Colon (tissue), 2 donors: ENCODE measurements around the gene LDHD.

Experiments used
- FAIRE-seq: peaks from 2 replicates; lab custom pipeline; 2012; peaks lifted over from hg19 to GRCh38; lab: Jason Lieb, UNC
- donor health status: control.
- donor health status: control.

The LDHD gene

DNA sequence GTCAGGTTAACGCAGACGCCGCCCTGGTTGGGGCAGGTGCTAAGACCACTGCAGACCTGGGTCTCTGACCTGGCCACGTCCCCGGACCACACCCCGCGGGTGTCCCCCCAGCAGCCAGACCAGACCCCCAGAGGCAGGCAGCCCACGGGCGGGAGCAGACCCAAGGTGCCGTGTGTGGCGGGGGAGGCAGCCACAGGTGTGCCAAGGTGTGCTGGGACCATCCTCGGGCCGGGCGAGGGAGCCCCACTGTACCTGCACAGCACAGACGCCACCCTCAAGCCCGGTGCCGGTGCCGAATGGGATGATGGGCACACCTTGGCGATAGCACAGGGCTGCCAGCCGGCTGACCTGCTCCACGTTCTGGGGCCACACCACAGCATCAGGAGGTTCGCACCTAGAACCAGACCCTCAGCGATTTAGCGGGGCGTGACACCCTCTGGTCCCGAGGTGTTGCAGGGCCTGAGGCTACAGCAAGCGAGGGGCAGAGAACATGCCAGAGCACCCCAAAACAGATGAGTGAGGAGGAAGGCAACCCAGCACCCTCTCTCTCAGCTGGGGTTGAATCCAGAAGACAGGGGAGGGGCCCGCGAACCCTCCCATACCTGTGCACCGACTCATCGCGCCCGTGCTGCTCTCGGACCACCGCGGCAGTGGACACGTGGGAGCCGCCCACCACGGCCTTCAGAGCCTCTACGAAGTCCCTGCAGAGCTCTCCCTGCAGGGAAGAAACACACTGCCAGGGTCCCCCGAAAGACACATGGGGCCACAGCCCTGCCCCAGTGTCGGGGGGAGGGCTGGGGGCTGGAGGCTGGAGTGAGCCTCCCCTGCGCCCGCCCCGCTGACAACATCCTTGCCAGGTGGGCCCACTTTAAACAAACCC, 1.4 kb downstream of the LDHD start:
- FAIRE-seq, result no peak

DNA sequence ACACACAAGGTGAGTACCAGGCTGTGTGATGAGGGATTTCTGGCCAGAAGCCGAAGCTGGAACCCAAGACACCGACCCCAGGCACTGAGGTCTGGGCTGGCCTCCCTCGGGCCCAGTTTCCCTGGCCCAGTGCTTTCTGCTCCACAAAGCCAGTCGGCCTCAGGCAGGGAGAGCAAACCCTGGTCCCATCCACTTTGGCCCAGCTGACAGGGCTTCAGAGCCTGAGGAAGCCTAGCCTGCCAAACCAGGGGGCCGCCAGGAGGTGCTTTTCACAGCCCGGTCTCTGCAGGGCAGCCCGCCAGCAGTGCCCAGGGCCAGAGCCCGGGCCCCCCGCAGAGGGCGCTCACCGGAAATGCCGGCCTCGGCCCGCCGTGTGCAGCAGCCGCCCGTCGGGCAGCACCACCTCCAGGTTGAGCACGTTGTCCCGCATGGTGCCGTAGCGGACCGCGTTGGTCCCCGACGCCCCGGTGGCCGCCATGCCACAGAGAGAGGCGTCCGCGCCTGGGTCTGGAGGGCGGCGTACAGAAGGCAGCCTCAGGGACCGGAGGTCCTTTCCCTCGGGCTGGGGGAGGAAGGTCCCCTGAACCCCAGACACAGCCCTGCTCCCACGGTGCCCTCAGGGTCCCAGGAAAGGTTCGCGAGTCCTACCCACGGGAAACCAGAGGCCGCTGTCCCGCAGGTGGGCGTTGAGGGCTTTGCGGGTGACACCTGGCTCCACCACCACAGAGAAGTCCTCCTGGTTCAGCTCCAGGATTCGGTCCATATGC, 2.2 kb downstream of the LDHD start:
- no peak for FAIRE-seq

DNA sequence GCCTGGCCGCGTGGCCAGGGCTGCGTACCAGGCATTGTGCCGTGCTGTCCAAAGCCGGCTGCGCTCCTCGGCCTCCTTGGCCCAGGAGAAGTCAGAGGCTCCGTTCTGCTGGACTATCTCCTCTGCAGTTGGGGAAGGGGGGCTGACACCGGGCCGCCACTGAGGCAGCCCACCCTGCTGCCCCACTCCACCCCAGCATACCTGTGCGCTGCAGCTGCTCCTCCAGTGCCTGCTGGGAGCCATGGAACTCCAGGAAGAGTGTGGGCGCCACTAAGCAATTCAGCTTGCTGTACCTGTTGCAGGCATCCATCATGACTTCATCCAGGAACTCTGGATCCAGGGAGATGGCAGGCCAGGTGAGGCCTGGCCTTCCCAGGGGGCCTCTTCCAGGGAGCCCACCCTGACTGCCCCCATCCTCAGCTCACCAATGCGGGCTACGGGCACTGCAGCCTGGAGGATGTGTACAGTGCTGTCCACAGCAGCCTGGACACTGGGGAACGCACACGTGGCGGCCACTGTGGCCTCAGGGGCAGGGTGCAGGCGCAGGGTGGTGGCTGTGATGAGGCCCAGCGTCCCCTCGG, 2.9 kb downstream of the LDHD start:
- no peak for FAIRE-seq

DNA sequence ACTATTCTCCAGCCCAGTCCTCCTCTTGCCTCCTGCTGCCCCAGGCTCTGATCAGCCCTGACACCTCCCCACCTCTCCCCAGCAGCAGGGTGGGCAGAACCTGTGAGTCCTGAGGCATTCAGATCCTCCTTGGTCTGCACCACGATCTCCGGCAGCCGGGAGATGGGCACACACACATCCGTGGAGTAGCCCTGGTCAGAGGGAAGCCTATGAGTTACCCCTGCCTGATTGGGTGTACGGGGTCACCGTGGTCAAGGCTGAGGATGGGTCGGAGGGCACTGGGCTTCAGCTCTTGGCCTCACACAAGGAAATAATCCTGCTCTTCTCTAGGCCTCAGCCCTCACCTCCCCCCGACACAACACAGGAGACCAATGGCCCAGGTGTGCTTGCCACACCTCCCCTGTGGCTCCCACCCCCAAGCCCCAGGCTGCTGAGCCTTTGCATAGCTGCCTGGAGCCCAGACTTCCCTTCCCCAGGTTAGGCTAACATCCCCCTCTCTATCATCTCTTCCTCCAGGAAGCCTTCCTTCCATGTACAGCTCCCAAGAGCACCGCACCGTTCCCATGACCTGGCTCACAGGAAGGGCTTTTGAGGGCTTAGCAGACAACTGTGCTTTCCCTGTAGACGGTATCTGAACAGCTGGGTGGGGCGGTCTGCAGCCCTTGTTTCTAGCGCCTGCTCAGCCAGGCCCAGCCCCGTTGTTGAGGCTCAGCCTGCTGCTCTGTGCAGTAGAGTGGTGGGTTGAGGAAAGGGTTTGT, 3.7 kb downstream of the LDHD start:
- no peak for FAIRE-seq

DNA sequence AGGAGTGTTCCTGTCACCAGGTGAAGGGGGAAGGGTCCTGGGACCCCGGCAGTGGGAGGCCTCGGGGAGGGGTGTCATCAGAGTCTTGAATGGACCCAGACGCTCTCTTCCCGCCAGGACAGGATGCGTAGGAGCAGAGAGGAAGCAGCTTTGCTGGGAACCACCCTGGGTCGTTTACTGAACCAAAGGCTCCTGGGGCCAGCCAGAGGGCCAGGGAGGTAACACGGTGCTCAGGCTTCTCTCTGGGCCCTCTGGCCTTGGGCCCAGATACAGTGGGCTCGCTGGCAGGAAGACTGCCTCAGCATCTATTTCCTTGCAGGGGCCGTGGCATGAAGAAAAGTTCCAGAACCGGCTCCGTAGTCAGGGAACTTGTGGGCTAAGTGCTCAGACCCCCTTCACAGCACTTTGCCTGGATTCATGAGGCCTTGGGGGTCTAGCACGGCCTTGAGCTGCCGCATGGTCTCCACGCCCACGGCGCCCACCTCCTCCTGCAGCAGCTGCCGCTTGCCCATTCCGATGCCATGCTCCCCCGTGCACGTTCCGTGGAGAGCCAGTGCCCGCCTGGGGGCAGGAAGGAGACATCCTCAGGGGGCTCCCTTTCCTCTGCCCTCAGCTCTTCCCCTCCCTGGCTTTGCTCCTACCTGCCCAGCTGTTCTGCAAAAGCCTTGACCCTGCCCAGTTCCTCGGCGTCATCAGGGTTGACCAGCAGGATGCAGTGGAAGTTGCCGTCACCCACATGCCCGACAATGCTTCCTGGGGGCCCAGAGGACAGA, 4.4 kb downstream of the LDHD start:
- no peak for FAIRE-seq

DNA sequence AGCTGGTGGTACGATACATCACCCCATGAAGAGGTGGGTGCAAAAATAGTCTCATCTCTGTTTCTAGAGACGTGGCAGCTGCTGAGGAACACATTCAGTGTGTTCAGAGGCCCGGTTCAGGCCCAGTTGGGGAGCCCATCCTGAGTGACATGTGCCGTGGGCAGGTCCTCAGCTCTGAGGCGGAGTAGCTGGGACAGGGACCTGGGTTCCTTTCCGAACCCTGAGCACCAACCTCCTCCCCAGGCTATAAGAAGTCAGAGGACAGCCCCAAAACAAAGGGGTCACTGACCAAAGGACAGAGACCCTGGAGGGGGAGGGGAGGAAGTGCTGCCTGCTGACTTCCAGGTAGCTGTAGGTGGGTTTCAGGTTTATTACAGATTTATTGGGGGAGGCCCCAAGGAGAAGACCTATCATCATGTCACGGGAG, 5.1 kb downstream of the LDHD start:
- no peak for FAIRE-seq

DNA sequence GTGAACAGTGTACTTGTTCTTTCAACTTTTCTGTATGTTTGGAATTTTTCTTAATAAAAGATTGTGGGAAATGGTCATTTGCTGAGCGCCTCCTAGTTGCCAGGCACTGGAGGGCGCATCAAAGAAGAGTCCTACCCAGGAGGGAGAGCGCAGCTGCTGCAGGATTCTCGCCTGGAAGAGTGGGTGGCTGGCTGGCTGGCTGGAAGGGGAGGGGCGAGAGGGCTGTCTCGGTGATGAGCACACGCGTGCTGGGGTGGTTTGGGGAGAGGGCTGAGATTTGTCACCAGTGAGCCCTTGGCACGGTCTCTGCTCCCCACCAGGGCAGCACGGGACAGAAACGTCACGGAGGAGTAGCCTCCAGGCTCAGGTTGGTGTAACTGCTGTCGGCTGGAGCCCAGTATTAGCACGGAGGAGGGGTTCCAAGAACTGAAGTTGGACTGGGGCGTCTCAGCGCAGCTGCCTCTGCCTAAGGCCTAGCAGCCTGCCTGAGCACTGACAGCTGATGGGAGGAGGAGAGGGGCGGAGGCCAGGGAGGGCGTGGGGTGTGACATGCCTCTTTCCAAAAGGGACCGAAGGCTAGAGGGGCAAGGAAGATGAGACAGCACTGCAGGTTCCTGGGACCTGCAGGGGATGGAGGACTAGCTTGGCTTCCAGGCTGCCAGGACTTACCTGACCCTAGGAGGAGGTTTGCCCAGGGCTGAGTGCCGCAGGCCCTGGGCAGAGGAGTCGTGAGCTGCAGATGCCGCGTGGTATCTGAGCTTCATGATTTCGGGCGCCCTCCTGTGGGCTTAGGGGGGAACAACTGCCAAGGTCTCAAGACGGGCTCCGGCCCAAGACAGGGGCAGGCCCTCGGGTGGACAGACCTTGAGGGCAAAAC, 5.7 kb downstream of the LDHD start:
- no peak for FAIRE-seq

DNA sequence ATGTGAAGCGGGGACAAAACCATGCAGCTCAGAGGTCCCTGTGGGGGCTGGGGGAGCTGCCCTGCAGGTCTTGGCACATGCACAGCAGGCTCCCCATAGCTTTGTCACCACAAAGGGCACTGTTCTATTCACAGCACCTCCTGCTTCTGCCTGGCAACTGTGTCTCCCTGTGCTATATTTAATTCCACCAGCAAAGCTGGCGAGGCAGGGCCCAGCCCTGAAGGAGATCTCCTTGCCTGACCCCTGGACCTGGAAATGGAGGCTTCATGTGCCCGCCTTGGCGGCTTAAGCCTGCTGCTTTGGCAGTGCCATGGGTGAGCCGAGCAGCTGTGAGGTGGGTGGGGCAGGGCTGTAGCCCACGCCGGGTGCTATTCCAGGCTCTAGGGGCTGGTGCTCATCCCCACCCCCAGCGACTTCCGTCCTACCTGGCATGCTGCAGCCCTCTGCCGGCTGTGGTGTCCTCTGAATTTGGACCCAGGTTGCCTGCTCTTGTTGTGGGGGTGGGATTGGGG, 6.8 kb downstream of the LDHD start:
- no peak for FAIRE-seq

DNA sequence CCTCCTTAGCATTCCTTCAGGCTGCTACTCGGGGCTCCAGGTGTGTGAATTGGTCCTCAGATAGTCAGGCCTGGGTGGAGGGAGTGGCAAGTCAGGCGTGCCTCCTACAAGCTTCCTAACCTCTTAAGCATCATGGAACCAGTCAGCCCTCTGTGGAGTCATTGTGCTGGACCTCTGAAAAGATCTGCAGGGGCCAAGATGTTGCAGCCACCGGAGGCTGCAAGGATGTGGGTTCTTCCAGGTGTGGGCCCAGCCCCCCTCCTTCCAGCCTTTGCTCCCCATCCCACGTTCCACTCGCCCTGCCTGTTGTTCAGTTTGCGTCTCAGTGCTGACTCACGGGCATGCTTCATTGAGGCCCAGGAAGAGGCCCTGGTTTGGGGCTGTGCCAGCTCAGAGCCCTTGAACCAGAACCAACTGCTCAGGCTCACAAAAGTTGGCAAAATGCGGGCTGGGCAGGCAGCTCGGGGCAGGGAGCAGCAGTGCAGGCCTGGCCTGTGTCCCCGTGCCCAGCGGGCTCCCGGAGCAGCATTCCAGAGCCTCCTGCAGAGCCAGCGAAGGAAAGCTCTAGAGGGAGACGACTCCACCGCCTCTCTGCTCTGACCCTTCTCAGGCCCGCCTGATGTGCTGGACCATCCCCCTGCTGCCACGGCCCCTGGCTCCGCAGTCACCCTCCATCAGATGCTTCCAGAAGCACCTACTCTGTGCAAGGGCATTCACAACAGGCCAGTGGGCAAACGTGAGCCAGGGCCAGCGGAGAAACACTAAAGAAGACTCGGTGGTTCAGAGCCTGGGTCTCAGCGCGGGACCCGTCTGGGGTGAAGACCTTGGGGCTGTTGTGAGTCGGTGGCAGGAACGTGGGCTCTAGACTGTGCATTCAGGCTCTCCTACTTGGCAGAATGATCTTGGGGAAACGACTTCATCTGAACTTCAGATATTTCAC, 7.5 kb downstream of the LDHD start:
- no peak for FAIRE-seq

DNA sequence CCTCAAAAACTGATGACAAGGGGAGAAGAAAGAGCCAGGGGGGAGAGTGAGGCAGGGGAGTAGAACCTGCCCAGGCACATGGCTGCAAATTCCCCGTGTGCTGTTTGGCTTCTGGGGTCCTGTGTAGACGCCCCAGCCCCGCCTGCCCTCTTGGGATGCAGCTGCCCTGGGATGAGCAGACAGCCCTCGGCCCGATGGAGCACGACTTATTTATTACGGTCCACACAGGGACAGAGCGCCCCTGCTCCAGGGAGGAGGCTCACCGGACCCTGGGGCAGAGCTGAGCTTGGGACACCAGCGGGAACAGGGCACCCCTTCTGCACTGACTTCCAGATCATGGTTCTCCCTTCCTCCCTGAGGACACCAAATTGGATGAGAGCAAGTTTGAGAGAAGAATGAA, 9.1 kb downstream of the LDHD start:
- no peak for FAIRE-seq

DNA sequence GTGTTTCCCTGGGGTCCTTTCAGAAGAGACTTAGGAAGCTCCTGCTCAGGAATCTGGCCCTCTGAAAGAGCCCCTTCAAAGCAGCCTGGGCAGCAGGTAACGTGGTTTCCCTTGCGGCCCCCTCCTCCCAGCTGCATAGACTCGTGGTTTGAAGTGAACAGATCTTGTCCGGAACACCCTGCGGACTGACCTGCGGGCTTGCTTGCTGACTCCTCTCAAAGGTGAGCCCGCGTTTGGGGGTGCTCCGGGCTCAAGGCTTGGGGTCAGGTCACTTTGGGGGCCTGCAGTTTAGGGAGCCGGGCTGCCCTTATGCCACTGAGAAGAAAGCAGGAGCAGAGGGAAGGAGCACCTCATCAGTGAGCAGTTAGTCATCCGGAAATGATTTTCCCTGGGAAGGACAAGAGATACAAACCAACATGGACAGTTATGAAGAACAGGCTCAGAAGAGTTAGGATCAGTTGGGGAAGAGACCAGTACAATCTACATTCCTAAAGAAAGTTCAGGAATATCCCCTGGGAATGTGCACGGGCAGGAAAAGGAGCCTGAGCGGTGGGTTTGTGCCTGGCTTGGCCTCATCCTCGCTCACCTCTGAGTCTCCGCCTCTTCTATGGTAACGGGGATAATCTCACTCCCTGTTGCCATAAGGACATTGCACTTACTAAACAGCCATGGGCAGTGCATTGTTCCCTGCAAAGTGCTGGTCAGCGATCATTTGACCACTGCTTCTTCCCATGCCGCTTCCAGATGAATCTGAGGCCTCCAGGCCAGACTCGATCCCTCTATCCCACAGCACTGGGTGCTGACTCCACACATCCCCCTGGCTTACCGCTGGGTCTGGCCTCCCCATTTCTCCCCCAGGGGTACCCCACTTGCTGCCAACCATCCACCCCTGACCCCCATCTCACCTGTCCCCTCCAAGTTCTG, 10.0 kb downstream of the LDHD start:
- FAIRE-seq, result no peak

DNA sequence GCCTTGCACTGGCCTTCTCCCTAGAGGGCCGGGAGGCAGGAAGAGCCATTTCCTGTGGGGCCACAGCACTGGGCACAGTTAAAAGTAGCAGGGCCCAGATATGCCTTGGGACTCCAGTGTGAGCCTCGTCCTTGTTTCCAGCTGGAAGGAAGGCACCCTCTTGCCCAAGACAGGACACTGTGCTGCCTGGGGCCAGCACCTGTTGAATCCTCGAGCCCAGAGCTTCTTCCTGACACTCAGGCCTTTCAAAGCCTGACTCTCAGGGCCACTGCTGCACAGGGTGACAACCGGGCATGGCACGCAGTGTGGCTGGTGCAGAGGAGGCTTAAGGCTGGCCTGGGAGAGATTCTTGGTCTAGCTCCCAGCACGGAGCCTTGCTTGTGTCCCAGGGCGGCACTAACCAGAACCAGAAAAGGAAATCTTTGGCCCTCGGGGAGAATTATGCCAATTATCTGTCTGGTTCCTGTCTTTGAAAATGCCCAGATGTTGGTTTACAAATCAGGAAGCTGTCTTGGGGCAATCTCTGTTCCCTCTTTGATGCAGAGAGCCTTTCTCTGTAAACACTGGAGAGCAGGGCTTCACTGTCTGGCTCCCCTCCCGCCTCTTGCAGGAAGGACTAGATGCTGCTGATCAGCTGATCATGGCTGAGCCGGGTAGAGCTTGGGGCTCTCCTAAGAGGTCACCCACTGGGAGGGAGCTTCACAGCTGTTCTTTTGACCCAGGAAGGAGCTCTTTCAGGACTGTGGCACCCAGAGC, 11.1 kb downstream of the LDHD start:
- FAIRE-seq, result no peak

DNA sequence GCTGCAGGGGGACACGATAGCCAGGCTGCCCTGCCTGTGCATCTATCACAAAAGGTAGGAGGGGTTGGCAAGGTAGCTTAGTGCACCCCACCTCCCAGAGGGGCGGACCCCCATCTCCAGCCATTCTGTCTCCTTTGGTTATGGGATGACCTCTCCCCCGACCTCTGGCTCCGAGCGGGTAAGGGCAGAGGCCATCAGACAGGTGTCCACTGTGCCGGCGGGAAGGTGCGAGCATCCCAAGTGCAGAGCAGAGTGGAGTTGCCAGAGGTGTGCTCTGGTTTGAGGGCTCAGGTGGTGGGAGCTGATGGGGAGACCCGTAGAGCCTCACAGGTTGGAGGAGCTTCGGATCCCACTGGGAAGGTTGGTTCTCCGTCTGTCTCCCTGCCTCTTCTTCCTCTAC, 11.7 kb downstream of the LDHD start:
- no peak for FAIRE-seq

DNA sequence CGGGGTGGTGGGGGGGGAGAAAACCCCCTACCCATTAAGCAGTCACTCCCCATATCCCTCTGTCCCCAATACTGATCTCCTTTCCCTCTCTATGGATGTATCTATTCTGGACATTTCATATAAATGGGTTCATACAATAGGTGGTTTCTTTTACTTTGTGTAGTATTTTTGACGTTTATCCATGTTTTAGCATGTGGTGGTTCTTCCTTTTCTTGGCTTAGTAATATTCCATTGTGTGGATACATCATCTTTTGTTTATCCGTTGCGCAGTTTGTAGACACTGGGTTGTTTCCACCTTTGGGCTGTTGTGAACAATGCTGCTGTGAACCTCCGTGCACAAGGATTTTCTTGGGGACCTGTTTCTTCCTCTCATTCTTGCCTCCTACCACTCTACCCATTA, 12.6 kb downstream of the LDHD start:
- FAIRE-seq, result no peak

DNA sequence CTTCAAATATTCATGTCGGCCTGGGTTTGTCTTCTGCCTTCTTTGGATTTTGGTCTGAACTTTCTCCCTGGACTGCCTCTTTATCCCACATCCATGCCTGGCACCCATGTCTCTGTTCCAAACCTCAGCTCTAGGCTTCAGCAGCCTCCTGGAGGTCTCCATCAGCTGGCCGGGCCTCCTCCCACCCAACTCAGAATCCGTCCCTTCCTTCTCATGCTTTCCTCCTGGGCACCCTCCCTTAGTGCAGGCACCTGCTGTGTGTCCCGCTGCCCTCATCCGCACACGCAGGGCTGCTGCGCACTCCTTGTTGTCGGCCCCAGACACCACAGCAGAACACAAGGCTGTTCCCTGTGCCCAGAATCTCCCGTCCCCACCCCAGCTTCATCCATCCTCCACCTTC, 14.0 kb downstream of the LDHD start:
- FAIRE-seq, result no peak

DNA sequence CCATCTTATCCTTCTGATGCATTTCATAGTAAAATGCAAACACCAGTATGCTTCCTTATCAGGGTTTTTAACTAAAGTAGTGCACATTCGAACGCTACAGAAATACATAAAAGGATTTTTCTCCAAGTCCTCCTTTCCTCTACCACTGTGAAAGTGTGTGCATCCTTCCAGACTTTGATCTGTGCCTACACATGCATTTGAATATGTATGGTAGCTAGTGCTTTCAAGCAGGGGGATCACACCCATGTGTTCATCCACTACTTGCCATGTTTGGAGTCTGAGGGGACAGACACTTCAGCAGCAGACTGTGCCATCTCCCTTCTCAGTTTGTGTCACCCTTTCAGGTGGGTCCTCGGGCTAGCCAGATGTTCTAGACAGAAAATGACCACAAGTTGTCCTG, 14.9 kb downstream of the LDHD start:
- no peak for FAIRE-seq

DNA sequence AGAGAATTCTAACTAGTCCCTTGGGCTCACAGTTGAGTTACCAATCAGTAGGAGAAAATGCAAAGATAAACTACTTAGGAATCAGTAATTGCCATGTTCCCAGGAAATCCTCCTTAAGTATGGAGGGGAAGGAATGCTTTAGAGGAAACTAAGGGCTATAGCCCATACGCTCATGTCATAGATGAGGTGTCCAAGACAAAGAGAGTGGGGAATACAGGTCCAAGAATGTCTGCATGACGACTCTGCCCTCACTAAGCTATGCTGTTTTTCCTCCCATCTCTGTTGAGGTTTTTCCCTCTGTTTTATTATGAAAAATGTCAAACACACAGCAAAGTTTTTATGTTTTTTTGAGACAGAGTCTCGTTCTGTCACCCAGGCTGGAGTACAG, 16.0 kb downstream of the LDHD start:
- no peak for FAIRE-seq
